Chondrocyte (in vitro differentiated cells): ENCODE results near the gene HIGD1C. TPM values are rescaled to one million over a fixed set of nuclear protein-coding genes. Genes with fewer than 3 reads are reported as not detected.
A peak's percentile ranks its signal among the peaks of the same experiment; 100 is the strongest.

ENCODE experiments used
- DNase-seq: peaks from one replicate; pipeline ENCODE4 v3.0.0; 2021; ENCODE audit warnings: mixed read lengths, low spot score
- H3K27ac Mint-ChIP-seq: one replicate; pipeline ENCODE4 v1.8.0; 2021; ENCODE audit warnings: mild to moderate bottlenecking, moderate library complexity, mixed read lengths; ENCODE audit not compliant: unreplicated experiment
- H3K27me3 Mint-ChIP-seq: 2 replicates; pipeline ENCODE4 v1.8.0; 2021; ENCODE audit warnings: low read depth, mixed read lengths
- H3K36me3 Mint-ChIP-seq: 2 replicates; pipeline ENCODE4 v1.8.0; 2021; ENCODE audit warnings: low read depth, mixed read lengths
- H3K4me1 Mint-ChIP-seq: 2 replicates; pipeline ENCODE4 v1.8.0; 2021; ENCODE audit warnings: low read depth, mild to moderate bottlenecking, mixed read lengths
- H3K4me3 Mint-ChIP-seq: one replicate; pipeline ENCODE4 v1.8.0; 2021; ENCODE audit warnings: mild to moderate bottlenecking, moderate library complexity, mixed read lengths; ENCODE audit not compliant: unreplicated experiment
- H3K9me3 Mint-ChIP-seq: 2 replicates; pipeline ENCODE4 v1.8.0; 2021; ENCODE audit warnings: low read depth, mixed read lengths
- total RNA-seq: library from RNA; stranded (reverse); gene quantifications from 3 replicates; pipeline ENCODE4 v1.2.1, GENCODE V29; 2021
- TF ChIP-seq, protein P1 (sequence below): fragments of 200-600 bp; sonication (generic); IDR thresholded peaks from 2 replicates; pipeline ENCODE4 v1.5.0; 2021; ENCODE audit warnings: antibody characterized with exemption, mild to moderate bottlenecking, moderate library complexity

The HIGD1C gene
- total RNA-seq, 1 donor from 2014 or later, result not detected

GRCh38 chr12:50979369-50980052, 27.2 kb downstream of the HIGD1C start:
- no peak overlapping the region for H3K27ac Mint-ChIP-seq
- no peak overlapping the region for H3K4me3 Mint-ChIP-seq
- H3K9me3 Mint-ChIP-seq, result no peaks in the 10 kb centered on the region
- TF ChIP-seq, protein P1, sequence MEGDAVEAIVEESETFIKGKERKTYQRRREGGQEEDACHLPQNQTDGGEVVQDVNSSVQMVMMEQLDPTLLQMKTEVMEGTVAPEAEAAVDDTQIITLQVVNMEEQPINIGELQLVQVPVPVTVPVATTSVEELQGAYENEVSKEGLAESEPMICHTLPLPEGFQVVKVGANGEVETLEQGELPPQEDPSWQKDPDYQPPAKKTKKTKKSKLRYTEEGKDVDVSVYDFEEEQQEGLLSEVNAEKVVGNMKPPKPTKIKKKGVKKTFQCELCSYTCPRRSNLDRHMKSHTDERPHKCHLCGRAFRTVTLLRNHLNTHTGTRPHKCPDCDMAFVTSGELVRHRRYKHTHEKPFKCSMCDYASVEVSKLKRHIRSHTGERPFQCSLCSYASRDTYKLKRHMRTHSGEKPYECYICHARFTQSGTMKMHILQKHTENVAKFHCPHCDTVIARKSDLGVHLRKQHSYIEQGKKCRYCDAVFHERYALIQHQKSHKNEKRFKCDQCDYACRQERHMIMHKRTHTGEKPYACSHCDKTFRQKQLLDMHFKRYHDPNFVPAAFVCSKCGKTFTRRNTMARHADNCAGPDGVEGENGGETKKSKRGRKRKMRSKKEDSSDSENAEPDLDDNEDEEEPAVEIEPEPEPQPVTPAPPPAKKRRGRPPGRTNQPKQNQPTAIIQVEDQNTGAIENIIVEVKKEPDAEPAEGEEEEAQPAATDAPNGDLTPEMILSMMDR, result no peak
- peaks cover 16% of the 10 kb centered on the region for H3K36me3 Mint-ChIP-seq
- no peaks in the 10 kb centered on the region for H3K27me3 Mint-ChIP-seq
- DNase-seq, result no peak
- peaks cover 14% of the 10 kb centered on the region for H3K4me1 Mint-ChIP-seq

DNA sequence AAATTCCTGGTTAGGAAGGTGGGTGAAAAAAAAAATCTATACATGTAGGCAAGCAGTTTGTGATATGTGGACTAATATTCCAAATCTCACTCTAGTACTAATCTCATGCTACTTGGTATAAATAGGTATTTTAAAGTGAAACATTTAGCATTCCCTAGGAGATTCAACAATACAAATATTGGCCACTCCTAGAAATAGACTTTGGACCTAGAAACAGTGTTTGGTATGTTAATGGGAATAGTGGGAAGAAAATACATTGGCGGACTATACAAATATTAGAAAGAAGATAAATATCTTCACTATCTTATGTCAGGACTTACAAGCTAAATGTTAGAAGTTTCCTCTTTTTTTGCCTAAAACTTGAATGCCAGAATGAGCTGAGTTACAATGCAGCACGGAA, 28.2 kb downstream of the HIGD1C start:
- Mint-ChIP-seq H3K4me1 (peaks cover 24% of the 10 kb centered on the region), H3K9me3 (no peaks in the 10 kb centered on the region), H3K4me3 (no peak overlapping the region), H3K36me3 (peaks cover 14% of the 10 kb centered on the region), H3K27me3 (no peaks in the 10 kb centered on the region), H3K27ac (no peak overlapping the region)
- no peak for DNase-seq
- TF ChIP-seq, protein P1, result no peak

GRCh38 chr12:50981319-50982239, 29.2 kb downstream of the HIGD1C start:
- peaks cover 9% of the 10 kb centered on the region for H3K36me3 Mint-ChIP-seq
- H3K27me3 Mint-ChIP-seq, result no peaks in the 10 kb centered on the region
- H3K9me3 Mint-ChIP-seq, result no peaks in the 10 kb centered on the region
- no peak for DNase-seq
- H3K27ac Mint-ChIP-seq, result no peak overlapping the region
- peaks cover 32% of the 10 kb centered on the region for H3K4me1 Mint-ChIP-seq
- TF ChIP-seq, protein P1, result no peak
- H3K4me3 Mint-ChIP-seq, result no peak overlapping the region

GRCh38 chr12:50984586-50985298, 32.4 kb downstream of the HIGD1C start:
- peak overlapping the region; percentile 99 for H3K27ac Mint-ChIP-seq

More at GRCh38 chr12:50984586-50985298, 32.4 kb downstream of the HIGD1C start:
- peaks cover 10% of the 10 kb centered on the region for H3K36me3 Mint-ChIP-seq
- no peak overlapping the region for H3K4me3 Mint-ChIP-seq
- H3K4me1 Mint-ChIP-seq, result peaks cover 40% of the 10 kb centered on the region
- TF ChIP-seq, protein P1, result no peak
- no peaks in the 10 kb centered on the region for H3K27me3 Mint-ChIP-seq
- H3K9me3 Mint-ChIP-seq, result no peaks in the 10 kb centered on the region
- DNase-seq, result no peak
